ENCODE data around the gene PTPRG. TPM values are rescaled to one million over a fixed set of nuclear protein-coding genes. Genes with fewer than 3 reads are reported as not detected.
A peak's percentile ranks its signal among the peaks of the same experiment; 100 is the strongest.

PTPRG gene
- total and polyA plus RNA-seq, 10 of the 15 experiments (the other 5 are each of a cell fraction or from before 2014, with no cell fraction given): 0.29 to 20.7 (median 1.4) TPM

- WGBS (ENCODE audit: insufficient coverage, insufficient replicate concordance, low lambda C conversion rate, missing lambda C conversion rate): 43% methylated on average over 2 of the region's 2 CpGs
- H3K79me2 ChIP-seq (ENCODE audit: control insufficient read depth, insufficient read depth, low read length): no peaks in the 10 kb centered on the region
- no peaks in the 10 kb centered on the region for H3K36me3 ChIP-seq (ENCODE audit: control insufficient read depth in 2 of 2, insufficient read depth in 2 of 2, low read length in 1 of 2)
- no peak for TF ChIP-seq CUX1 (IDR thresholded peaks at IDR 0.05; ENCODE audit: insufficient replicate concordance, low read depth, low read length)
- no peak for TF ChIP-seq SIX5 (IDR thresholded peaks at IDR 0.05; ENCODE audit: low read depth, low read length, severe bottlenecking)
- TF ChIP-seq MYB (IDR thresholded peaks at IDR 0.05; ENCODE audit: borderline replicate concordance, low read depth, low read length): no peak
- no peak for TF ChIP-seq STAT1 (conservative IDR thresholded peaks at IDR 0.05)
- no peak for TF ChIP-seq MXI1 (IDR thresholded peaks at IDR 0.05; ENCODE audit: low read depth, low read length)
- TF ChIP-seq BRCA1 (IDR thresholded peaks at IDR 0.05; ENCODE audit: low read depth, low read length): no peak
- no peak for TF ChIP-seq EP300 (IDR thresholded peaks at IDR 0.05; ENCODE audit: borderline replicate concordance in 1 of 2, control insufficient read depth in 1 of 2, low read depth in 2 of 2, low read length in 2 of 2)
- TF ChIP-seq CBFB (IDR thresholded peaks at IDR 0.05; ENCODE audit: low read depth): no peak
- no peak for TF ChIP-seq NRF1 (conservative IDR thresholded peaks at IDR 0.05; ENCODE audit: low read depth, low read length)
- no peak for TF ChIP-seq CEBPB (IDR thresholded peaks at IDR 0.05; ENCODE audit: borderline replicate concordance in 1 of 2, low read depth in 2 of 2, low read length in 2 of 2)
- TF ChIP-seq DPF2 (IDR thresholded peaks at IDR 0.05): no peak
- TF ChIP-seq EGR1 (IDR thresholded peaks at IDR 0.05; ENCODE audit: borderline replicate concordance in 1 of 2, low read depth in 2 of 2, low read length in 2 of 2): no peak
- TF ChIP-seq POLR2AphosphoS2 (IDR thresholded peaks at IDR 0.05; ENCODE audit: low read depth, low read length): no peak
- intact Hi-C loops (cut with micrococcal nuclease; ENCODE audit: unreplicated experiment) (no loop called here), in situ Hi-C loops (cut with MboI) (no loop called here)
- ATAC-seq: peak; percentile 55
- DNase-seq (ENCODE audit: low read depth, low spot score): no peak
- no TSS peak for BruUV-seq (replicated peaks)
- H3K4me2 ChIP-seq (ENCODE audit: control insufficient read depth, insufficient read depth): no peak overlapping the region
- H3K9ac ChIP-seq (ENCODE audit: control insufficient read depth, insufficient read depth, low read length): no peak overlapping the region
- no peaks in the 10 kb centered on the region for H3K27me3 ChIP-seq (replicated peaks in 1 of 2; ENCODE audit: control insufficient read depth in 2 of 2, insufficient read depth in 2 of 2, low read length in 1 of 2)
- no peak overlapping the region for H3K27ac ChIP-seq (ENCODE audit: control insufficient read depth, insufficient read depth)
- ChIA-PET SMC1A (ENCODE audit: uncharacterized antibody, unreplicated experiment) (interaction anchor here (1.3 to 1.7 kb wide), 4 partner anchors 9 to 38 kb away, joined by 3 to 6 read pairs (median 4); no protein-coding TSS in a partner anchor), POLR2A (interaction anchor here (1.2 to 1.5 kb wide), 2 partner anchors 10 to 11 kb away, joined by 3 read pairs; no protein-coding TSS in a partner anchor), RAD21 (ENCODE audit: unreplicated experiment) (no interaction called here), CTCF (no interaction called here)
- no peak overlapping the region for H2AFZ ChIP-seq (ENCODE audit: control insufficient read depth, low read depth, low read length)
- FAIRE-seq: no peak
- H3K4me3 ChIP-seq: no peak overlapping the region
- H3K9me3 ChIP-seq (replicated peaks; ENCODE audit: control insufficient read depth, insufficient read depth, low read length): no peaks in the 10 kb centered on the region
- H4K20me1 ChIP-seq (ENCODE audit: control insufficient read depth, insufficient read depth): no peaks in the 10 kb centered on the region
- H3K4me1 ChIP-seq (ENCODE audit: control insufficient read depth, insufficient read depth, low read length): no peaks in the 10 kb centered on the region
These were observed 413.3 kb downstream of the PTPRG start for GRCh38 chr3:61974662-61975061.
